HepG2 (cell line): ENCODE measurements around the gene CKM.

Source experiments
- CTCF ChIP-seq: sonication (generic); formaldehyde crosslinking; IDR thresholded peaks from 2 replicates; pipeline ENCODE4 v1.5.0; 2020; ENCODE audit warnings: mild to moderate bottlenecking, missing genetic modification reagents, moderate library complexity
- MBNL3 ChIP-seq: fragments of 250-450 bp; sonication (Bioruptor Pico); conservative IDR thresholded peaks from 2 replicates; pipeline ENCODE4 v1.8.0; 2022; ENCODE audit warnings: mild to moderate bottlenecking, inconsistent platforms
- ZNF263 ChIP-seq: sonication (generic); formaldehyde crosslinking; IDR thresholded peaks from 2 replicates; pipeline ENCODE4 v1.4.0; 2020; ENCODE audit warnings: missing genetic modification reagents

- TF ChIP-seq MBNL3 (CRISPR knock-in tag): no peak
- no peak for TF ChIP-seq CTCF (CRISPR knock-in tag)
- no peak for TF ChIP-seq ZNF263 (CRISPR knock-in tag)
Observed at GRCh38 chr19:45263013-45263412, 59.7 kb downstream of the CKM start.
